ENCODE data around the gene SLC19A1. TPM values are rescaled to one million over a fixed set of nuclear protein-coding genes. Genes with fewer than 3 reads are reported as not detected.
A peak's percentile ranks its signal among the peaks of the same experiment; 100 is the strongest.

Gene SLC19A1
- total RNA-seq = 1 to 10 TPM; 5.4 to 8.6 TPM
- long read RNA-seq, partial matches to known transcripts = 1 of 3 reads
- long read RNA-seq, other reads (novel, unspliced or antisense) = 0 of 3 reads

DNA sequence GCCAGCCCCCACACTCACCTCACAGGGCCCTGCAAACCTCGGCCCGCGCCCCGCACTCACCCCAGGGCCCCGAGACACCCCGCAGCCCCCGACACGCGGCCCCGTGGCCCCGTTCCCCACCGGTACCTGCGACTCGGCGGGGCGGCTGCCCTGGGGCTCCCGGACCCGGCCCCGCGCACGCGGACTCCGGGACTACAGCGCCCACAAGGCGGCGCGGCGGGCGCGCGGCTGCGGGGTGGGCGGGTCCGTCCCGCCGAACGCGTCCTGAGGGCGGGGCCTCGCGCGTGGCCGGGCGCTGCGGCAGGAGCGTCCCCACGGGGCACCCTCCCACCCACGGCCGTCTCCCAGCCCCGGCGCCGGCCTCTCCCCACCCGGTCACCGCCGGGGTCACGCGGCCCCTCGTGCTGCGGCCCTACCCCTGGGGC lies at the start of gene SLC19A1:
Gene SLC19A1, minus strand, starts transcription at position 199 of the 425 bp plus-strand sequence. CDS start 4,481 bp downstream, outside the sequence.
- intact Hi-C loops (cut with DNase I) = no loop called here
- DNase-seq (peak; percentile 84), ATAC-seq (peak; percentile 89 to 92)

DNA sequence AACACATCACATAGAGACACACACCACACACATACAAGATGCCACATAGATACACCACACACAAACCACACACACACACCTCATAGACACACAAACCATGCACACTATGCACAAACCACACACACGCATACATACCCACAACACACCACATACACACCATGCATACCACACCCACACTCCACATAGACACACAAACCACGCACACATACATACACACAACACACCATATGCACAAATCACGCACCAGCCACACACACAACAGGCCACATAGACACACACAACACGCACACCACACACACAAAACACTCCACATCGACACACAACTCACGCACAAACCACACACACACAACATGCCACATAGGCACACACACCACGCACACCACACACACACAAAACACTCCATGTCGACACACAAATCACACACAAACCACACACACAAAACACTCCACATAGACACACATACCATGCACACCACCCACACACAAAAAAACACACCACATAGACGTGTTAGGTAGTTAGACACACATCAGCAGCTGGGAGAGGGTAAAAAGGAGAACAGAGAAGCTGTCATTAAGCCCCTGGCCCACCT lies 49.5 kb upstream of the SLC19A1 start:
- no peak for DNase-seq
- no peak for ATAC-seq
- intact Hi-C loops (cut with DNase I) = loop anchor here in 1 of 2 donors (5.0 kb wide), 1 partner anchor 299 kb away; no protein-coding TSS in a partner anchor

DNA sequence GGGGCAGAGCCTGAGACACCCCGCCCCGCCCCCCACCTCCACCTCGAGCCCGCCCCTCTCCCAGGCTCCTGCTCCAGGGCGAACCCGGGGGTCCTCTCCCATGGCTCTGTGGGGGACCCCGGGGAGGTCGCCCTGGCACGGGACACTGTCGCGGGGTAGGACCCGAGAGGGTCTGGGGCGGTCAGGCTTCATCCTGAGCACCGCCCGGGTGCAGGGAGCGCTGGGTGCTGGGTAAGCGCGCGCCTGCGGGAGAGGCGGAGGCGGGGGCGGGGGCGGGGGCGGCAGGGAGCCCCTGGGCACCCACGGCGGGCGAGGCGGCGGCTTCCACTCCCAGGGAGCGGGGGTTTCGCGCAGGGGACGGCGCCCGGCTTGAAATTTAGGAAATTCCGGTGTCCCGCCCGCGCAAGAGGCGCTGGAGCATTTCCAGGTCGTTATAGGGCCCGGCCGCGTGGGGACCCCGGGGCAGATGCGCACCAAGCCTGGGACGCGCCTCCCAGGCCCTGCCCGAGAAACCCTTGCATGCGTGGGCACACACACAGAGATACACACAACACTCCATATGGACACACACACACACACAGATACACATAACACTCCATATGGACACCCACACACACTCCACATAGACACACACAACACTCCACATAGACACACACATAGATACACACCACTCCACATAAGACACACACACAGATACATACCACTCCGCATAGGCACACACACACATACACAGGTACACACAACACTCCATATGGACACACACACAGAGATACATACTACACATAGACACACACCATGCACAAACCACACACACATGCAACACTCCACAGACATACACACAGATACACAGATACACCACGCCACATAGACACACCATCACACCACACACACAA lies 48.7 kb upstream of the SLC19A1 start:
- intact Hi-C loops (cut with DNase I) = loop anchor here in 1 of 2 donors (5.0 kb wide), 1 partner anchor 299 kb away; no protein-coding TSS in a partner anchor
- DNase-seq (peak; percentile 34), ATAC-seq (peak; percentile 54 to 74)

DNA sequence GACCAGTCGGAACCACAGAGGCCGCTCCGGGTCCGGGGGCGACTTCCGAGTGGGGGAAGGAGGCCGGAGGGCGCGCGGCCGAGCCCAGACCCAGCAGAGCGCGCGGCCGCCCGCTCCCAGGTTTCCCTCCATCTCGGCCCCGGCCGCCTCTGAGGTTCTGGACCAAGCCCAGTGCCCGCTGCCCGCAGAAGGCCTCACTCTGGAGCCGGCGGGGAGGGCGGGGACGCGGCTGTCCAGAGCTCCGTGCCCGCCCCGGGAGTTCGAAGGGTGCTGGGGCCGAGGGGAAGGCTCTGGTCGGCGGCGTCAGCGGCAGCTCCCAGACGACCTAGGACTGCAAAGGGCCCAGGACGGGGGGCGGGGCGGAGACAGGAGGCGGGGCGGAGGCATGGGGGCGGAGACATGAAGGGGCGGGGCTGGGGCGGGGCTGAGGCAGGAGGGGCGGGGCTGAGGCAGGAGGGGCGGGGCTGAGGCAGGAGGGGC lies 48.0 kb upstream of the SLC19A1 start:
- ATAC-seq (peak; percentile 86 to 94), DNase-seq (peak; percentile 79)
- intact Hi-C loops (cut with DNase I) = loop anchor here in 1 of 2 donors (5.0 kb wide), 1 partner anchor 298 kb away; no protein-coding TSS in a partner anchor

DNA sequence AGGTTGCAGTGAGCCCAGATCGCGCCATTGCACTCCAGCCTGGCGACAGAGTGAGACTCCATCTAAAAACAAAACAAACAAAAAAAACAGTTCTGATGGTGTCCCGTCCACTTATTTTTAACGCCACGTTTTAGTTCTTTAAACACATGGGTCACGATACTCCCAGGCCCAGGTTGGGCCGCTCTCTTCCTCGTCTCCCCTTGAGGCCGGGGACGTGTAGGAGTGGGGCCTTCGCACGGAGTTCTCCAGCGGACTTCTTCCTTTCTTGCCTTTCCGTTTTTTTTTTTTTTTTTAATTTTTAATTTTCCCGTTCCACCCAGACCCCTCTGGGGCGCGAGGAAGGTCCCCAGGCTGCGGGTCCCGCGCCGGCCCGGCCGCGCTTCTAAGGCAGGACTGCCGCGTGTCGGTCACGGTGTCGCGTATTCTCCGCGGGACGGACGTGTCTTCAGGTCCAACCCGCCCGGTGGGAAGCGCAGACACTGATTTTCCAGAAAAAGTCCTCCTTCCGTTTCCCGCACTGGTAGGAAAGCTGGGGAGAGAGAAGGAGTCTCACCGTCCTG lies 47.5 kb upstream of the SLC19A1 start:
- ATAC-seq = no peak
- intact Hi-C loops (cut with DNase I) = loop anchor here in 1 of 2 donors (5.0 kb wide), 1 partner anchor 297 kb away; no protein-coding TSS in a partner anchor
- no peak for DNase-seq

DNA sequence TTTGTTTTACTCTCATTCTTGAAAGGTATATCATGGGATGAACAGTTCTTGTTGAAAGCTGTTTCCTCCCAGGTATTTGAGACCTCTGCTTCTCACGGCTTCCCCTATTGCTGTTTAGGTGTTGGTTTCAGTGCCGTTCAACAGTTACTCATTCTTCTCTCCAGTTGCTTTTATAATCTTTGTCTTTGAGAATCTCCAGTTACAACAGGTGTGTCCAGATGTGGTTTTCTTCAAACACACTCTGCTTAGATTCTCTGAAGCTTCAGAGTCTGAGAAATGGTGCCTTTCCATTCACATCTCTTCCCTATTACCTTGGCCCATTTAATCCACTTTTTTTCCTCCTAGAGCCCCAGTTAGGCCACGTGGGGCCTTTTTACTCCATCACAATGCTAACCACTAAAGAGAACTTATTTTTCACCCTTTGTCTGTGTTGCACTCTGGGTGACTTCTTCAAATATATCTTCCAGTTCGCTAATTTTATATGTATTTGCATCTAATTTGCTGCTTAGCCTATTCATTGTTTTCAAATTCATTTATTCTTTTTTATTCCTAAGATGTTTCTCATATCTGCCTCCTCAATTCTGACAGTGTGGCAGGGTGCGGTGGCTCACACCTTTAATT lies 46.7 kb upstream of the SLC19A1 start:
- ATAC-seq = no peak
- DNase-seq = no peak
- intact Hi-C loops (cut with DNase I) = no loop called here

DNA sequence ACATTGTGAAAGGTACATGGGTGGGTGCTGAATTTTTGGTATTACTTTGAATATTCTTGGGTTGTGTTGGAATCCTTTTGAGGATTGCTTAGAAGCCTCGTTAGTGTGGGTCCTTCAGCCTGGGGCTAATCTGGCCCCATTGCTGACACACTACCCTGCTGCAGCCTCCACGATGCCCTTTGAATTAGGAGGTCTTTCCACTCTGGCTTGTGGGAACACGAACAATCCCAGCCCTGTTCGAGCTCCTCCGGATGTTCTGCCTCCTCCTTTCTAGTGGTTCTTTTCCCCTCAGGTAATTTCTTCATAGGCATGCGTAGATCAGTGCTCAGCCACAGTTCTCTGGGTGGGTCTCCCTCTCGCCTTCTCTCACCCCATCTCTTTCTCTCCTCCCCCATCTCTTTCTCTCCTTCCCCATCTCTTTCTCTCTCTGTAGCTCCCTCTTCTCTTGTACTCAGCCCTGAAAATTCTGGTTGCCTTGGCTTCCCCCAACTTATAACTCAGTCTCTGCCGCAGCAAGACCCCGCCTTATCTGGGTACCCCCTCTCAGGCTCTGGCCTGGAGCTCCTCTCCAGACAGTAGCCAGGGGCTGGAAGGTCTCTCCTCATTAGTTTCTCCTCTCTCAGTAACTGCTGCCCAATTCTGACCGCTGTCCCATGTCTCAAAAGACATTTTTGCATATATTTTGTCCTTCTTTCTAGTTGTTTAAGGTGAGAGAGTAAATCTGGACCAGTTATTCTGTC lies 46.0 kb upstream of the SLC19A1 start:
- ATAC-seq = no peak
- DNase-seq = no peak
- intact Hi-C loops (cut with DNase I) = no loop called here

DNA sequence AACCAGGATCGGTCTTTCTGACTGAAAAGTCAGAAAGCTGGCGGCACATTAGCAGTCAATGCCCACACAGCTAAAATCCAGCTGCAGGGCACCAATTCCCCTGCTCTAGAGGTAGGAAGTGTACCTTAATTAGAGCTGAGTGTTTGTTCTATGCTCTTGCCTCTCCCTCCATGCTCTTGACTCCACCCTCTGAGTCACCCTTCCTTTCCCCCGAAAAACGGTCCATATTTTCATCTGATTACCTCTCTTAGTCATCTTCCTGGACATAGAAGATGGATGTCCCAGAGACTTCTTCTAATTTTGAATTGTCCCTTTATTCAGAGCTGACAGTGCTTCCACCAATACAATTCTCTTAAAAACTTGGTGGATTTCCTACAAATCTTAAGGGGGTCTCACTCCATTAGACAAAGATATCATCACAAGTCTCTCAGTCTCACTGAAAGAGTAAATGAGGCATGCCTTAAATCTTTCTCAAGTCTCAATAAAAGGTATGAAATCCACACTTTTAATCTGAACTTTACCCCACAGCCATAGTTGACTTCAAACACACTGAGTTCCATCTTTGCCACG lies 44.1 kb upstream of the SLC19A1 start:
- intact Hi-C loops (cut with DNase I) = no loop called here
- no peak for DNase-seq
- no peak for ATAC-seq

DNA sequence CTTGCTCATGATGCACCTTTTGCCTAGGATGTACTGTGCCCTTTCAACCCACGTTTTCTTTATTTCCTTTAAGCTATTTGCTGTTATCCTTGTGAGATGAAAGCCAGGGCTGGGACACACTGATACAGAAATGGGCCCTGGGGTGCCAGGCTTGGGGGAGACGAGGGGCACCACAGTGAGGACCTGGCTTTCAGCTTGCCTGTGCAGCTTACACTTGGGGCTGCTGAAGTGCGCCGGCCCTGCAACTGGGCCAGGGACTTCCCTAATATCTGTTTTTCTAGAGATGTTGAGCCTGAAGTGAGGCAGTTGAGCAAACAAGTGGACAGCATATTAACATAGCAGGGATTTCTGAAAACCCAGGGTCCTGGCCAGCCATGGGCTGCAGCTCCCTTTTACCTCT lies 42.5 kb upstream of the SLC19A1 start:
- DNase-seq (no peak), ATAC-seq (no peak)
- intact Hi-C loops (cut with DNase I) = no loop called here

DNA sequence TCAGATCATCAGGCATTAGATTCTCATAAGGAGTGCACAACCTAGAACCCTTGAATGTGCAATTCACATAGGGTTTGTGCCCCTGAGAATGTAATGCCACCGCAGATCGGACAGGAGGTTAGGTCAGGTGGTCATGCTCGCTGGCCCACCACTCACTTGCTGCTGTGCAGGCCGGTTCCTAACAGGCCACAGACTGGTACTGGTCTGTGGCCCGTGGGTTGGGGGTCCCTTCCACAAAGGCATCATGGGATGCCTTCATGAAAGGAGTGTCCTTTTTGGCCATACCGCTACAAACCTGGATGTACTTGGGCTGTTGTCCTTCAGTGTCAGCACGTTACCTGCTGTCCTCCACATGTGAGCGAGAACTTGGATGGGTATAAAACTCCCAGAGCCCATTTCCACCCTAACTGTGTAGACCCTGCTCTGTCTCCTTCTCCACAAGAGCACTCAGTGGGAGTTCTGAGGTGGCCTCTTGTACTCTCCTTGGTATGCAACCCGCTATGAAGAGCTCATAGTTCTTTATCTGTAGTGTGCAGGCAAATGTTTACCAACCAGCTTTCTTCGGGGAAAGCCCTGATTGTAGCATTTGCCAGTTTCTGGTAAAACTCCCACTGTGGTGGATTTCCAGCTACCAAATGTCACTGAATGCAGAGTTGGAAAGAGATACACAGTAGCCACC lies 41.7 kb upstream of the SLC19A1 start:
- ATAC-seq = no peak
- intact Hi-C loops (cut with DNase I) = no loop called here
- no peak for DNase-seq

DNA sequence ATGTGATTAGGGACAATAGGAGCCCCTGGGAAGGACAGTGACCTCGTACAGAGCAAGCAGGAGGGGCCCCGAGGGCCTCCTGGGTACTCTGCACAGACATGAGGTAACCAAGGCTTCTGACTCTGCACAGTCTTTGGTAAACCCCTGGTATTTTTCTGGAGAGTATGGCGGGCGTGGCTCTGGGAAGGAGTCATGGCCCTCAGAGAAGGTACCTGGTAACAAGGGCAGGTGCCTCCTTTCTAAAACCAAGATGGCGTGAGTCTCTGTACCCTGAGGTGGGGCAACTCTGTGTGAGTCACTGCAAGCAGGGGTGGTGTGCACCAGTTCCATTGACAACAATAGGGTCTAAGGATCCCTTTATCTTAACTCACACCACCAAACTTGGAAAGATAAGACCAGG lies 39.9 kb upstream of the SLC19A1 start:
- DNase-seq = no peak
- intact Hi-C loops (cut with DNase I) = no loop called here
- no peak for ATAC-seq

DNA sequence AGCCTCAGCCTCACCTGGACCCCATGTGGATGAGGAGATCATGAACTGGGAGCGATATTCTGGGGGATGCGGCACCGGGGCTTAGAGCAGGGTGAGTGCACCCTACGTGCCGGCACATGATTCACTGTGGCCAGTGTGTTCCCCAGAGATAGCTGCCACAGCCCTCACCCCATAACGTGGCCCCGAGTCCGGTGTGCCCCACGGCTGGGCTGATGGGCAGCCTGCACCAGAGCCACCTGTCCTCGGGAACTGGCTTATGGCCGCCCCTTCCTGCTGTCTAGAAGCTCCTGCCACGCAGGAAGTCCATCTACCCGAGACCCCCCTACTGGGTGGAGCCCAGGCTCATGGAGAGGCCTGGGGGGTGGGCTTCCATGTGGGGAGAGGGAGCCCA lies 39.1 kb upstream of the SLC19A1 start:
- intact Hi-C loops (cut with DNase I) = no loop called here
- DNase-seq (no peak), ATAC-seq (no peak)

DNA sequence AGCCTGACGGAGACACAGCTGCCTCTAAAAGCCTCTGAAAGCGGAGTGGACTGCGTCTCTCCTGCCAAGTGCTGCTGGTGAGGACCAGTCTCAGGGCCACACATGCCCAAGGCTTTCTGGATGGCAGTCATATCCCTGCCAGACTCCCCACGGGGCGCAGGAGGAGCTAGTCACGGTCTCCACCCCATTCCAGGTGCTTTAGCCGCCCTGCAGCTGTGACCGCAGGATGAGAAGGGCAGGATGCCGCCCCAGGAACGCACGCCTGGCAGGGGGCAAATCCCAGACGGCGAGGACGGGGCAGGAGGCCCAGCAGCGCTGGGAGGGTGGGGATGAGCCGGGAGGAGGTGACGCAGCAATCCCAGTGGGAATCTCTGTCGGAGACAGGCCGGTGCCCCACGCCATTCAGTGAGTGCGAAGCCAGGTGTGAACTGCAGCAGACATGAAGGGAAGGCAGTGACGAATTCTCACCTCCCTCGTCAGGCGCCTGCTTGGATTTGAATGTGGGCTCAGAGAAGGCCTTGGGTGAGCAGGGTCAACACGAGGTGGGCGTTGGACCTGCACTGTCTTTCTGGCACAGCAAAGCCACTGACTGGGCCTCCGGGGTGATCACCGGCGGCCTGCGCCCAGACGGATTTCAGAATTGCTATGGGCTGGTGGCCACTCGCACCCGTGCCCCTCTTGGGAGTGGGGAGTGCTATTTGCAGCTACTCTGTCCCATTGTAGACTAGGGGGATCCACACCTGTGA lies 38.5 kb upstream of the SLC19A1 start:
- DNase-seq = no peak
- intact Hi-C loops (cut with DNase I) = no loop called here
- ATAC-seq = no peak

DNA sequence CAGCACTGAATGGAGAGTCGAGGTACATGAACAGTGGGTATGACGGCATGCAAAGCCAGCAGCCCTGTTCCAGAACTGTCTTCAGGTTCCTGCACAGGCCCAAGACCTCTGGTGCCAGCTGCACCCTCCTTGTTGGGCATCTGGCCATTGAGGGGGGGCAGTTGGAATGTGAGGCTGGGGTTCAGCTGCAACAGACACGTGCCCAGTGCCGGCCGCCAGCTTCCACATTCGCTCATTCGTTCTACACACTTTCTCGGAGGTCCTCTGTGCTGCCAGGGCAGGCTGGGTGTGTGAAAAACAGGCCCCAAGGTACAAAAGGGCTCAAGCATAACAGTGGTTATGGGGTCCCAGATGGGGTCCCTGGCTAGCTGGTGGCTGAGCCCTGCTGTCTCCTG lies 37.9 kb upstream of the SLC19A1 start:
- intact Hi-C loops (cut with DNase I) = no loop called here
- no peak for ATAC-seq
- DNase-seq = no peak

DNA sequence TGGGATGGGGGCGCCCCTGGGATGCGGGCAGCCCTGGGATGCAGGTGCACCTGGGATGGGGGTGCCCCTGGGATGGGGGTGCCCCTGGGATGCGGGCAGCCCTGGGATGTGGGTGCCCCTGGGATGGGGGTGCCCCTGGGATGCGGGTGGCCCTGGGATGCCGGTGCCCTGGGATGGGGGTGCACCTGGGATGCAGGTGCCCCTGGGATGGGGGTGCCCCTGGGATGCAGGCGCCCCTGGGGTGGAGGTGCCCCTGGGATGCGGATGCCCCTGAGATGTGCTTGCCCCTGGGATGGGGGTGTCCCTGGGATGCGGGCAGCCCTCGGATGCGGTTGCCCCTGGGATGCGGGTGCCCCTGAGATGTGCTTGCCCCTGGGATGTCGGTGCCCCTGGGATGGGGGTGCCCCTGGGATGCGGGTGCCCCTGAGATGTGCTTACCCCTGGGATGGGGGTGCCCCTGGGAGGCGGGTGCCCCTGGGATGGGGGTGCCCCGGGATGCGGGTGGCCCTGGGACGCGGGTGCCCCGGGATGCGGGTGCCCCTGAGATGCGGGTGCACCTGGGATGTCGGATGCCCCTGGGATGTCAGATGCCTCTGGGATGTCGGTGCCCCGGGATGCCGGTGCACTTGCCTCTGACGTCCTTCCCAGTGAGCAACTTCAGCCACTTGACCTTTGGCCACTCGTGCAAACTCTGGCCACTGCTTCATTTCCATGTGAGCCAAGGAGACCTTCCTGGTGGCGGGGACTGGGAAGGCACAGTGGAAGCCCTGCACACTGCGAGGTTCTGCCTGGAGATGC lies 37.3 kb upstream of the SLC19A1 start:
- intact Hi-C loops (cut with DNase I) = no loop called here
- ATAC-seq (no peak), DNase-seq (no peak)

DNA sequence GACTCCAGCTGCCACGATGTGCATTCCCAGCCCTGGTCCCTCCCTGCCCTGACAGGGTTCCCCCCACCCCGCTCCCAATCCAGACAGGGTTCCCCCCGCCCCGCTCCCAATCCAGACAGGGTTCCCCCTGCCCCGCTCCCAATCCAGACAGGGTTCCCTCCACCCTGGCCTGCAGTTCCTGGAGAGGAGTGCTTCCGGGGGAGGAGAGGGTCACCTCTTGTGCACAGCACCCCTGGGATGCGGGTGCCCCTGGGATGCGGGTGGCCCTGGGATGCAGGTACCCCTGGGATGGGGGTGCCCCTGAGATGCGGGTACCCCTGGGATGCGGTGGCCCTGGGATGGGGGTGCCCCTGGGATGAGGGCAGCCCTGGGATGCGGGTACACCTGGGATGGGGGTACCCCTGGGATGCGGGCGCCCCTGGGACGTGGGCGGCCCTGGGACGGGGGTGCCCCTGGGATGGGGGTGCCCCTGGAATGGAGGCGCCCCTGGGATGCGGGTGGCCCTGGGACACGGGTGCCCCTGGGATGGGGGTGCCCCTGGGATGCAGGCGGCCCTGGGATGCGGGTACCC lies 36.7 kb upstream of the SLC19A1 start:
- ATAC-seq (no peak), DNase-seq (no peak)
- intact Hi-C loops (cut with DNase I) = no loop called here

All from left cardiac atrium (tissue), 4 donors.